NCI-H2227 treated with DMSO at 0.1 percent for 48 hours (cell line): ENCODE measurements around the gene ENOSF1.
"Not testable (repeated sequence)": the region's sequence is repeated elsewhere in the genome, so short reads cannot be mapped to it uniquely, and the experiment has no call there.

Source experiments
- DNase-seq: peaks from one replicate; lab custom pipeline; 2025; lab: John Stamatoyannopoulos, UW

ENOSF1 gene

GRCh38 chr18:712401-713134, at the start of gene ENOSF1:
ENOSF1 (minus strand) TSS chr18:712630; CDS start chr18:712587, 43 bp downstream.
- peak; percentile 80 for DNase-seq

DNA sequence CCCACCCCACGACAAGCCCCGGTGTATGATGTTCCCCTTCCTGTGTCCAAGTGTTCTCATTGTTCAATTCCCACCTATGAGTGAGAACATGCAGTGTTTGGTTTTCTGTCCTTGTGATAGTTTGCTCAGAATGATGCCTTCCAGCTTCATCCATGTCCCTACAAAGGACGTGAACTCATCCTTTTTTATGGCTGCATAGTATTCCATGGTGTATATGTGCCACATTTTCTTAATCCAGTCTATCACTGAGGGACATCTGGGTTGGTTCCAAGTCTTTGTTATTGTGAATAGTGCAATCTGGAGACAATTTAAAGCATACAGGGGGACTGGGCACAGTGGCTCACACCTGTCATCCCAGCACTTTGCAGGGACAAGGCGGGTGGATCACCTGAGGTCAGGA, 47.4 kb upstream of the ENOSF1 start:
- DNase-seq: not testable (repeated sequence)

DNA sequence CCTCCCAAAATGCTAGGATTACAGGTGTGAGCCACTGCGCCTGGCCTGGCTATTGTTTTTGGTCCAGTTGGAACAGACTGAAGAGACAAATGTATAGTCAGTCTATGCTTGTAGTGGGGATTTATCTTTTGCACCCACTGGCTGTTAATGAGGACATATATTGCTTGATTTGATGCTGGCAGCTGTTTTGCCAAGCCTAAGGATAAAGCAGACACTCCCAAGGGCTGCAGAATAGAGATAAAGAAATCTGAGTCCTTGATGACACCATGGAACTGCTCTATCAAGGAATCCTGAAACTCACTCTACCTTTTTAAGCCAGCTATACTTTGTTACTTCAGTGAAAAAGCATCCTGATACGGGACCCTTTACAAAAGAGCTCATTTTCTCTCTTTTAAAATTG, 43.1 kb upstream of the ENOSF1 start:
- DNase-seq: no peak

DNA sequence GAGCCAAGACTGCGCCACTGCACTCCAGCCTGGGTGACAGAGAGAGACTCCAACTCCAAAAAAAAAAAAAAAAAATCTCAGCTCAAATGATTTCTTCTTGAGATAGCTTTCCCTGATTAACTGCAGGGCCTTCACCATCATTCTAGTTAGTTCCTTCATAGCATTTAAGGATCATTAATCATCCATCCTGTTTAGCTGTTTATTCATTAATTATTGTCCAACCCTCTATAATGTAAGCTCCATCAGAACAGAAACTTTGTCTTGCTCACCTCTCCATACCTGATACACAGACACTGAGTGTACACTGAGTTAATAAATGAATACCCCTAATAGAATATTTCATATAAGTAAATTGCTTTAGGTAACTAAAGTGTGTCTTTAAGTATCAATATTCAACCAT, 42.2 kb upstream of the ENOSF1 start:
- DNase-seq: no peak

DNA sequence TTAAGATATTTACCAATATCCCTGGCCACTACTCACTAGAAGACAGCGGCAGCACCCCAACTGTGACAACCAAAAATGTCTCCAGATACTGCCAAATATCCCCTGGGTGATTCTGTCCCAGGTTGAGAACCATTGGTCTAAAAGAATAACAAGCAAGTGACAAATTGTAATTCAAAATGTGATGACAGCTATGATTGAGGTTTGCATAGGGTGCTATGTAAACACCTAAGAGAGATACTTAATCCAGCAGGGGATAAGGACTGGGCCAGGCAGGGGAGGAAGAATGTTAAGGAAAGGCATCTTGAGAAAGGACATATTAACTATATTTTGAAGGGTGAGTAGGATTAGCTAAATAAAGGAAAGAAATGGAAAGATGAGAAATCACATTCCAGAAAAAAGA, 38.0 kb upstream of the ENOSF1 start:
- no peak for DNase-seq

- DNase-seq: no peak
These were observed 32.6 kb upstream of the ENOSF1 start for GRCh38 chr18:744832-745597.

DNA sequence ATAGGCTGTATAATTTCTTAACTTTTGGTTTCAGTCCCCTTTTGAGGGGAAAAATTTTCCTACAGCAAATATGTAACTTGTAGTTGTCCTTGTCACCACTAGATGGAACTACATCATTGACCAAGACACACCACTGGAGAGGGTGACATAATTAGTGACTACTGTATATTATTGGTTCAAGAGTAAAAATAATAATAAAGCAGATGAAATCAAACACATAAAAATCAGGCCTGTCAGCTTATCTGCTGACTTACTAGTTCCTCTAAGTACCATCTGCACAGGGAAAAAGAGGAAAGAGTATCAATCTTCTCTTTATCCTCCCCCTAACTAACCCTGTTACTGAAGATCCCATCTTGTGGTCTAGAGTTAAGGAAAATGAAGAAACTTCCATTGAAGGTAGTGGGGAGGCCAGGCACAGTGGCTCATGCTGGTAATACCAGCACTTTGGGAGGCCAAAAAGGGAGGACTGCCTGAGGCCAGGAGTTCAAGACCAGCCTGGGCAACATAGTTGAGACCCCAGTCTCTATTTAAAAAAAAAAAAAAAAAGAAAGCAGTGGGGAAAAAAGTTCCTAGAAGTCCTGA, 29.6 kb upstream of the ENOSF1 start:
- DNase-seq: peak; percentile 14

GRCh38 chr18:732371-732770, 19.9 kb upstream of the ENOSF1 start:
- DNase-seq: no peak

DNA sequence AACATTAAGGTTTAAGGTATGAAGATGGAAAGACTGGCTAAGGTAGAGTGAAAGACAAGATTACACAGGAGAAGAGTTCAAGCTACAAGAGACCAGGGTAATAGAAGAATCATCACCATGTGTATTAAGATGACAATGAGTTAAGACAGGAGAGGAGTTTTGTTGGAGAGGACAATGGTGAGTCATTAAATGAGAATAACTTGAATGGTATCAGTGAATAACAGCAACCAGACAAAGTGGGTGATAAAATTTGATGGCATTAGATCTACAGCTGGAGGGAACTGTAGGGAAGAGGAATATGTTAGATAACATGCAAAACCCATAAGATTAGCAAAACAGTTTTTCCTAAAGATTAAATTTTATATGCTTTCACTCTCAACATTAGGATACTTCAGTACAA, 18.8 kb upstream of the ENOSF1 start:
- DNase-seq: no peak

DNA sequence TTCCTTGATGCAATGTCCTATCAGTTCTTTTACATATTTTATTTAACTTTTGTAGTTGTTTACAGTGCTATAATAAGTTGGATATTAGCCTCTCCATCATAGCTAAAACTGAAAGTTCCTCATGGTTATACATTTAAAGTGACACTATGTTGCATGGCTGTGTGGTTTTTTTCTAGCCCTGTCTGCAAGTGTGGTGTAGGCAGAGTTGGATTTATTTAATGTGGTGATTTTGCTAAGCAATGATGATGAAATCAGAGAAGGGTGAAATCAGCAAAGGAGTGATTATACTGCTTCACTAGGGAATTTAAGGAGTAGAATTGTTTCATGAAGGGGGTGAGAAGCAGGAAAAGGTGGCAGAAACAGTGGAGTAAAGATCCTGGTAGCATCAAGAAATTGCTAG, 18.3 kb upstream of the ENOSF1 start:
- DNase-seq: no peak

GRCh38 chr18:730120-730519, 17.7 kb upstream of the ENOSF1 start:
- not testable (repeated sequence) for DNase-seq

- DNase-seq: no peak
These were observed 13.2 kb upstream of the ENOSF1 start for GRCh38 chr18:725646-726045.

- no peak for DNase-seq
These were observed 11.2 kb upstream of the ENOSF1 start for GRCh38 chr18:723541-724080.

GRCh38 chr18:717003-717402, 4.6 kb upstream of the ENOSF1 start:
- DNase-seq: no peak

GRCh38 chr18:715626-716025, 3.2 kb upstream of the ENOSF1 start:
- DNase-seq: no peak

GRCh38 chr18:713135-713490, 683 bp upstream of the ENOSF1 start:
- DNase-seq: no peak

DNA sequence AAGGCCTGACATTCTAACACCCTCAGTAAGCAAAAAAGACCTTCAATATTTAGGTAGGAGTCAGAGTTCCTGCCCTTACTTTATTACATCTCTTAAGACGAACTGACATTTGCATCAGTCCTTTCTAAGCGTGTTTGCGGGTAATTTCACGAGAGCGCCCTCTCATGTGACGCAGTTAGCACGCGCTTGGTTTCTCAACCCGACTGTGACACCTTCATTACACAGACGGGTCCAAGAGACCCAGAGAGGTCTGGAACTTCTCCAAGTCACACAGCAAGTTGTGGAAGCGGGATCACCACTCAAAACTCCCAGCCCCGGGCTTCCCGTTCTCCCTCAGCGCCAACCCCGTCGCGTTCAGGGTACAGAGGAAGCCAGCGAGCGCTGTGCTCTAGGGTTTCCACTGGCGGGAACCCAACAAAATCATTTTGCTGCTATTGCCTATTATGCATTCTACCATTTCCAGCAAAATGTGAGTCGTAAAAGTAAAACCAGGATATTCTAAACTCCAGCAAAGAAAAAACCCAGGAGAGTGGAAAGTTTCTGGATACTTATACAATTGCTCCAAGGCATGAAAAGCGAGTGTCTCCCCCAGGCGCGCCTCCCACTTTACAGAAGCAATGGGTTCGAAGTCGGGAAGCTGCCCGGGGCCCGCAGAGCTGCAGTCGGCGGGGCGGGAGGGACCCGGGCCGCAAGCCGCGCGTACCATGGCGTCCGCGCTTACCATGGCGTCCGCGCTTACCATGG, 601 bp downstream of the ENOSF1 start:
- peak; percentile 46 for DNase-seq

GRCh38 chr18:711310-711656, 1.1 kb downstream of the ENOSF1 start:
- peak; percentile 46 for DNase-seq

GRCh38 chr18:710418-711300, 1.8 kb downstream of the ENOSF1 start:
- DNase-seq: no peak

DNA sequence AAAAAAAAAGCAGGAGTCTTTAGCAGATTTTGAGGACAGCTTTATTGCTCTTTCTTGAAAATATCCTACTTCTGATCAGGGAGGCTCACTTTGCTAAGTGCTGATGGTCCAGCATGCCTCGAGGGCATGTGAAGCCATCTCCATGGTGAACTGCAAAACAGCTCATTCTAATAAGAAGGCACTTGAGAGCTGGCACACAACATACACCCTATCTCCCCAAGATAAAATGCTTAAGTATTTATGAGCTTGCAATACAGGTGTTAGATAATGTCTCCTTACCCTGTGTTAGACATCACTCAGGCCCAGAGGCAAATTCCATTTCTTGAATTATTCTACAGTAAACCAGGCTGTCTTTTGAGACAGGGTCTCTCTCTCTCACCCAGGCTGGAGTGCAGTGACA, 2.7 kb downstream of the ENOSF1 start:
- no peak for DNase-seq

GRCh38 chr18:708096-708495, 4.3 kb downstream of the ENOSF1 start:
- no peak for DNase-seq
